ENCODE data around the gene COMMD4.

The COMMD4 gene

GRCh38 chr15:75361361-75361988, 25.6 kb downstream of the COMMD4 start:
- Histone ChIP-seq H3K36me3 (peaks cover 94% of the 10 kb centered on the region), H3K4me1 (ENCODE audit: control insufficient read depth in 1 of 2, insufficient read depth in 1 of 2, low read depth in 1 of 2, low read length in 1 of 2) (no peaks in the 10 kb centered on the region), H3K4me3 (ENCODE audit: low read depth in 1 of 2, low read length in 1 of 2) (no peak overlapping the region), H3K27ac (no peak overlapping the region), H3K9me3 (no peaks in the 10 kb centered on the region), H3K27me3 (no peaks in the 10 kb centered on the region)
- no peak for TF ChIP-seq CTCF (IDR thresholded peaks at IDR 0.05)

DNA sequence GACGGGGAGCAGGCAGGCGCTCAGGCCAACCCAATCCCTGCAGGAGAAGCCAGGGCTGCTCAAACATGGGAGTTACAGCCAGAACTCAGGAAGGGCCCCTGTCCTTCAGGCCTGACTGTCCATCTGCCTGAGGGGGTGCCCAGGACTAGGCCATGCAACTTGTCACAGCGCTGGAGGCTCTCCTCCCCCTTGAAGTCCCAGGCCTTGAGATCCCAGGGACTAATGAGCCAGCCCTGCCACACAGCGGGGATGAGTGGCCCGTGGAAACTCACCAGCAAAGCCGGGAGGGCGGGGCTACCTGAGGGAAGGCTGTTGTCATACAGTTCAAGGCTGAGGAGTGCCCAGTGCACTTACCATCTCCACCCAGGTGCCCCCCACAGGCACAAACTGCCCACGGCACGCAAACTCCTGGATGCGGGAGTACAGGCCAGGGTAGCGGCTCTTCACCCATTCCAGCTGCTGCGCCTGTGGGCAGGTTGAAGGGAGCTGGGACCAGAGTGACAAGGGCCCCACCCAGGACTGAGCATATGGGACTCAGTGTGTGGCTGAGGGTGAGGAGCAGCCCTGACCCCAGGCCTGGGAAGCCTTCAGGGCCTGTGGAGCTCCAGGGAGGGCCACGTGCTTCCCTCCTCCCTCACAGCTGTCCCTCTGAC, 26.3 kb downstream of the COMMD4 start:
- Histone ChIP-seq H3K36me3 (peaks cover 88% of the 10 kb centered on the region), H3K4me3 (ENCODE audit: low read depth in 1 of 2, low read length in 1 of 2) (no peak overlapping the region), H3K27ac (no peak overlapping the region), H3K27me3 (no peaks in the 10 kb centered on the region), H3K4me1 (ENCODE audit: control insufficient read depth in 1 of 2, insufficient read depth in 1 of 2, low read depth in 1 of 2, low read length in 1 of 2) (no peaks in the 10 kb centered on the region), H3K9me3 (no peaks in the 10 kb centered on the region)
- no peak for TF ChIP-seq CTCF (IDR thresholded peaks at IDR 0.05)

DNA sequence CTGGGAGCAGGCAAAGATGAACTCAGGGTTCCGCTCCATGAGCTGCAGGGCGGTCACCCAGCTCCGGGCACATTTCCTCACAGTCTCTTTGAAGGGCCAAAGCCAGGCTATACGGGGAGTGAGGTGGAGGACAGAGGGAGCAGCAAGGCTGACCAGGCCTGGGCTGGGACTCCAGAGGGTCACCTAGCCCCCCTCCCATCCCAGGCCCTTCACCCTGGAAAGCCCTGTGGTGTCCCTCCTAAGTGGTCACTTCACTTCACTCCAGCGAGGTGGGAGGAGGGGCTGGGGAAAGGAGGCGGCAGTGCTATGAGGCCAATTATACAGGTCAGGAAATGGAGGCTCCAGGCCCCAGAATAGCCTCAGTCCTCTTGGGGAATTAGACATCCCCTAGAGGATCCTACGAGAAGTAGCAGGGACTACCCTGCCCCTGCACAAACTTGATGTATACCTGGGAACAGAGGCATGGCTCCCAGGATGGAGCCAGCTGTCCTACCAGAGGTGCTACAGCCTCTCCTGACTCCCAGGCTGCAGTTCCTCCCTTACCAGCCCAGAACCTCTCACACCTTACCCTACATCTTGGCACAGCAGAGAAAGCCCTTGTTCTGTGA, 26.9 kb downstream of the COMMD4 start:
- Histone ChIP-seq H3K4me3 (ENCODE audit: low read depth in 1 of 2, low read length in 1 of 2) (no peak overlapping the region), H3K36me3 (peaks cover 83% of the 10 kb centered on the region)

GRCh38 chr15:75363786-75364185, 27.9 kb downstream of the COMMD4 start:
- no peaks in the 10 kb centered on the region for H3K27me3 ChIP-seq
- H3K36me3 ChIP-seq = peaks cover 73% of the 10 kb centered on the region
- peaks cover 11 to 12% of the 10 kb centered on the region in 2 experiments for H3K4me1 ChIP-seq (ENCODE audit: control insufficient read depth in 1 of 2, insufficient read depth in 1 of 2, low read depth in 1 of 2, low read length in 1 of 2)
- TF ChIP-seq CTCF (IDR thresholded peaks at IDR 0.05) = no peak
- H3K27ac ChIP-seq = no peak overlapping the region
- H3K9me3 ChIP-seq = no peaks in the 10 kb centered on the region
- no peak overlapping the region for H3K4me3 ChIP-seq (ENCODE audit: low read depth in 1 of 2, low read length in 1 of 2)

More for the DNA sequence above, 26.9 kb downstream of the COMMD4 start:
- no peak for TF ChIP-seq CTCF (IDR thresholded peaks at IDR 0.05)
- Histone ChIP-seq H3K27me3 (no peaks in the 10 kb centered on the region), H3K9me3 (no peaks in the 10 kb centered on the region), H3K4me1 (ENCODE audit: control insufficient read depth in 1 of 2, insufficient read depth in 1 of 2, low read depth in 1 of 2, low read length in 1 of 2) (peaks cover 6% of the 10 kb centered on the region in 2 experiments), H3K27ac (no peak overlapping the region)

DNA sequence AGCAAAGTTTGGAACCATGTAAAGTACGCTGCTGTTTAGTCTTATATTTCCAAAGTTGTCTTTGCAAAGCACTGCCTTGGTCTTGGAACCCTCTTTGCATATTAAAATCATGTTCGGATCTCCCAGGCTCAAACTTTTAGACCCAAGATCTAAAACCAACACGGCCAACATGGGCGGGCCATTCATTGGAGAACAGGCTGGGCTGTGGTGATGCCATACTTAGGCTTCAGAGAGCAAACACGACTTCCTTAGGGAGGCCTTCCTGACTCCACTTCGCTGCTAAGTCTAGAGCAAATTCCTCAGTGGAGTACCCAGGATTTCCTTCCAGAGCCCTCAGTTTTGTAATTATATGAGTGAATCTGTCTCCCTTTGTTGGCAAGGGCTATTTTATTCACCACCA, 29.0 kb downstream of the COMMD4 start:
- peaks cover 15 to 19% of the 10 kb centered on the region in 2 experiments for H3K4me1 ChIP-seq (ENCODE audit: control insufficient read depth in 1 of 2, insufficient read depth in 1 of 2, low read depth in 1 of 2, low read length in 1 of 2)
- no peak overlapping the region for H3K27ac ChIP-seq
- no peaks in the 10 kb centered on the region for H3K27me3 ChIP-seq
- no peak overlapping the region for H3K4me3 ChIP-seq (ENCODE audit: low read depth in 1 of 2, low read length in 1 of 2)
- H3K36me3 ChIP-seq = peaks cover 64% of the 10 kb centered on the region
- H3K9me3 ChIP-seq = no peaks in the 10 kb centered on the region
- no peak for TF ChIP-seq CTCF (IDR thresholded peaks at IDR 0.05)
